Gastrocnemius medialis (tissue), 4 donors: ENCODE data around the gene UNC5C. TPM values are rescaled to one million over a fixed set of nuclear protein-coding genes. Genes with fewer than 3 reads are reported as not detected.

ENCODE experiments used
- ATAC-seq, 2 donors: fragments of 150-250 bp; one replicate each; pipeline ENCODE4 v1.9.1; 2016
- DNase-seq, 2 donors: peaks; one replicate each; pipeline ENCODE4 v3.0.0-alpha.2; 2019
- H3K27ac ChIP-seq, 4 donors: fragments of 200-600 bp; sonication (generic); 1 replicate in 1 of 4; 2 replicates in 3 of 4; pipeline ENCODE4 v1.5.1; 2016 to 2018; ENCODE audit warnings: mild to moderate bottlenecking in 2 of 4, moderate library complexity in 1 of 4
- H3K27me3 ChIP-seq, 3 donors: fragments of 200-600 bp; sonication (generic) in 2 of 3; 1 replicate in 1 of 3; 2 replicates in 2 of 3; pipeline versions ENCODE4 v1.5.1 to v1.6.0; 2016 to 2019; ENCODE audit warnings: mild to moderate bottlenecking in 1 of 3, moderate library complexity in 1 of 3
- H3K36me3 ChIP-seq, 2 donors: fragments of 200-600 bp; sonication (generic) in 1 of 2; one replicate each; pipeline ENCODE4 v1.5.1; 2017 to 2018
- H3K4me1 ChIP-seq, 2 donors: fragments of 200-600 bp; sonication (generic) in 1 of 2; one replicate each; pipeline ENCODE4 v1.5.1; 2016 to 2017; ENCODE audit warnings: mild to moderate bottlenecking in 2 of 2
- H3K4me3 ChIP-seq, 4 donors: fragments of 200-600 bp; sonication (generic) in 3 of 4; 1 replicate in 1 of 4; 2 replicates in 3 of 4; pipeline ENCODE4 v1.5.1; 2016 to 2019; ENCODE audit warnings: mild to moderate bottlenecking in 2 of 4
- H3K9me3 ChIP-seq, 3 donors: fragments of 200-600 bp; sonication (generic) in 2 of 3; 1 replicate in 1 of 3; 2 replicates in 2 of 3; pipeline ENCODE4 v1.5.1; 2016 to 2019
- CTCF ChIP-seq, 5 experiments: fragments of 450-650 bp in 3 of 5; fragments of 200-600 bp in 2 of 5; sonication (generic) in 2 of 5; IDR thresholded peaks in 4 of 5; conservative IDR thresholded peaks in 1 of 5; 1 replicate in 4 of 5; 2 replicates in 1 of 5; pipeline ENCODE4 v1.5.1; 2016 to 2019; ENCODE audit warnings: antibody characterized with exemption in 5 of 5, mild to moderate bottlenecking in 3 of 5, moderate library complexity in 3 of 5
- POLR2A ChIP-seq, 2 donors: fragments of 450-650 bp; IDR thresholded peaks; one replicate each; pipeline ENCODE4 v1.6.1; 2017; ENCODE audit warnings: antibody characterized with exemption in 2 of 2, mild to moderate bottlenecking in 2 of 2, moderate library complexity in 2 of 2
- in situ Hi-C, 4 donors: fragments of 200-750 bp; cut with MboI; loops; one replicate each; pipeline versions ENCODE4 v1.15.0 to v1.8.0; 2017; ENCODE audit warnings: low sequenced_read_pairs in 4 of 4
- intact Hi-C: fragments of 100-400 bp; cut with DNase I; formaldehyde crosslinking; loops from one replicate; pipeline ENCODE4 v1.15.1; 2023; ENCODE audit warnings: low total_unique reads
- total RNA-seq, 4 donors: library from RNA; depleted of rRNA; stranded (reverse); fragments of >200 nt; gene quantifications; one replicate each; pipeline versions ENCODE4 v1.1.0 to v1.2.3, GENCODE V29; 2016

Gene UNC5C
- total RNA-seq, 4 donors from 2014 or later, result 0.07 to 0.33 (median 0.23) TPM; not detected in 1

GRCh38 chr4:95114521-95114920 lies 434.3 kb downstream of the UNC5C start:
- intact Hi-C loops, result no loop called here
- H3K4me3 ChIP-seq, result no peak overlapping the region
- H3K36me3 ChIP-seq, result no peaks in the 10 kb centered on the region
- DNase-seq, result no peak
- no peak for ATAC-seq
- in situ Hi-C loops, result loop anchor here in 2 of 4 donors (25.0 kb wide), 2 partner anchors 477 to 502 kb away; no protein-coding TSS in a partner anchor
- H3K9me3 ChIP-seq, result no peaks in the 10 kb centered on the region
- no peak for TF ChIP-seq CTCF (IDR thresholded peaks at IDR 0.05 in 4 of 5, conservative IDR thresholded peaks at IDR 0.05 in 1 of 5)
- TF ChIP-seq POLR2A (IDR thresholded peaks at IDR 0.05), result no peak
- no peaks in the 10 kb centered on the region for H3K27me3 ChIP-seq
- no peak overlapping the region for H3K27ac ChIP-seq
- peaks cover 0 to 4% of the 10 kb centered on the region in 2 donors for H3K4me1 ChIP-seq
